AG20443 (cell line): Measurements from ENCODE around the gene PLXNA4.

Experiments
- DNase-seq: peaks from one replicate; pipeline ENCODE4 v3.0.0; 2012; ENCODE audit warnings: low spot score, mixed read lengths

The PLXNA4 gene

GRCh38 chr7:132270517-132270916, 305.8 kb downstream of the PLXNA4 start:
- no peak for DNase-seq

GRCh38 chr7:132269718-132270117, 306.6 kb downstream of the PLXNA4 start:
- no peak for DNase-seq

GRCh38 chr7:132263151-132263550, 313.1 kb downstream of the PLXNA4 start:
- DNase-seq, result no peak

- no peak for DNase-seq
Observed at GRCh38 chr7:132262160-132262470, 314.2 kb downstream of the PLXNA4 start.

GRCh38 chr7:132261327-132262159, 314.7 kb downstream of the PLXNA4 start:
- DNase-seq, result no peak

- no peak for DNase-seq
Observed at GRCh38 chr7:132258231-132258630, 318.0 kb downstream of the PLXNA4 start.

GRCh38 chr7:132257253-132257652, 319.0 kb downstream of the PLXNA4 start:
- no peak for DNase-seq

- no peak for DNase-seq
Observed at GRCh38 chr7:132256721-132257212, 319.5 kb downstream of the PLXNA4 start.

- no peak for DNase-seq
Observed at GRCh38 chr7:132255898-132256297, 320.4 kb downstream of the PLXNA4 start.

- DNase-seq, result no peak
Observed at GRCh38 chr7:132255115-132255797, 321.0 kb downstream of the PLXNA4 start.

GRCh38 chr7:132254455-132254854, 321.8 kb downstream of the PLXNA4 start:
- DNase-seq, result no peak

GRCh38 chr7:132252793-132253100, 323.5 kb downstream of the PLXNA4 start:
- DNase-seq, result no peak

- DNase-seq, result no peak
Observed at GRCh38 chr7:132251327-132251659, 325.0 kb downstream of the PLXNA4 start.

GRCh38 chr7:132250480-132251326, 325.6 kb downstream of the PLXNA4 start:
- DNase-seq, result no peak

- peak; percentile 44 for DNase-seq
Observed at GRCh38 chr7:132249256-132249971, 326.9 kb downstream of the PLXNA4 start.

GRCh38 chr7:132248841-132249240, 327.4 kb downstream of the PLXNA4 start:
- no peak for DNase-seq

- DNase-seq, result no peak
Observed at GRCh38 chr7:132247995-132248618, 328.2 kb downstream of the PLXNA4 start.

- DNase-seq, result no peak
Observed at GRCh38 chr7:132246591-132246990, 329.7 kb downstream of the PLXNA4 start.

- DNase-seq, result no peak
Observed at GRCh38 chr7:132245539-132245938, 330.7 kb downstream of the PLXNA4 start.

GRCh38 chr7:132244903-132245480, 331.3 kb downstream of the PLXNA4 start:
- DNase-seq, result no peak

GRCh38 chr7:132243463-132243862, 332.8 kb downstream of the PLXNA4 start:
- no peak for DNase-seq
